HEK293 (cell line): Measurements from ENCODE around the gene BRSK1.

Source experiments
- ELK4 ChIP-seq: IDR thresholded peaks from 2 replicates; pipeline ENCODE4 v1.6.1; 2011; ENCODE audit warnings: mild to moderate bottlenecking, low read depth, low read length, borderline replicate concordance
- KLF7 ChIP-seq: fragments of 450-650 bp; formaldehyde crosslinking; IDR thresholded peaks from 2 replicates; pipeline ENCODE4 v1.5.1; 2016; ENCODE audit warnings: missing biosample characterization, missing genetic modification characterization, borderline replicate concordance
- ZBTB21 ChIP-seq: fragments of 450-650 bp; formaldehyde crosslinking; IDR thresholded peaks from 2 replicates; pipeline ENCODE4 v1.5.1; 2017; ENCODE audit warnings: missing biosample characterization, missing genetic modification characterization
- ZNF114 ChIP-seq: fragments of 450-650 bp; formaldehyde crosslinking; IDR thresholded peaks from 2 replicates; pipeline ENCODE4 v1.5.0; 2017; ENCODE audit warnings: missing biosample characterization, missing genetic modification characterization
- ZNF133 ChIP-seq: fragments of 450-650 bp; formaldehyde crosslinking; IDR thresholded peaks from 2 replicates; pipeline ENCODE4 v1.5.1; 2016; ENCODE audit warnings: missing biosample characterization, missing genetic modification characterization
- ZNF146 ChIP-seq: fragments of 450-650 bp; formaldehyde crosslinking; IDR thresholded peaks from 2 replicates; pipeline ENCODE4 v1.5.1; 2016; ENCODE audit warnings: missing biosample characterization, missing genetic modification characterization
- ZNF24 ChIP-seq: fragments of 450-650 bp; formaldehyde crosslinking; IDR thresholded peaks from 2 replicates; pipeline ENCODE4 v1.5.1; 2016; ENCODE audit warnings: missing biosample characterization, missing genetic modification characterization
- ZNF280D ChIP-seq: fragments of 450-650 bp; formaldehyde crosslinking; IDR thresholded peaks from 2 replicates; pipeline ENCODE4 v1.5.1; 2016; ENCODE audit warnings: missing biosample characterization, missing genetic modification characterization
- ZNF341 ChIP-seq: fragments of 450-650 bp; formaldehyde crosslinking; IDR thresholded peaks from 2 replicates; pipeline ENCODE4; 2016; ENCODE audit warnings: low read depth, missing biosample characterization, missing genetic modification characterization
- ZNF555 ChIP-seq: fragments of 450-650 bp; formaldehyde crosslinking; conservative IDR thresholded peaks from 2 replicates; pipeline ENCODE4 v1.5.1; 2017; ENCODE audit warnings: missing biosample characterization, mild to moderate bottlenecking, missing genetic modification characterization, inconsistent platforms
- TF ChIP-seq, protein P1 (sequence below): fragments of 450-650 bp; formaldehyde crosslinking; IDR thresholded peaks from 2 replicates; pipeline ENCODE4 v1.5.1; 2016; ENCODE audit warnings: missing biosample characterization, missing genetic modification characterization

GRCh38 chr19:55245236-55245904, 38.4 kb upstream of the BRSK1 start:
- TF ChIP-seq ZNF24 (tag by site-specific recombination) (no peak), ZNF555 (tag by site-specific recombination) (no peak), ZNF280D (no peak), ZNF146 (tag by site-specific recombination) (no peak), ZBTB21 (tag by site-specific recombination) (no peak), ZNF133 (tag by site-specific recombination) (no peak), KLF7 (no peak), ZNF341 (no peak), ELK4 (no peak), ZNF114 (no peak)
- TF ChIP-seq, protein P1, sequence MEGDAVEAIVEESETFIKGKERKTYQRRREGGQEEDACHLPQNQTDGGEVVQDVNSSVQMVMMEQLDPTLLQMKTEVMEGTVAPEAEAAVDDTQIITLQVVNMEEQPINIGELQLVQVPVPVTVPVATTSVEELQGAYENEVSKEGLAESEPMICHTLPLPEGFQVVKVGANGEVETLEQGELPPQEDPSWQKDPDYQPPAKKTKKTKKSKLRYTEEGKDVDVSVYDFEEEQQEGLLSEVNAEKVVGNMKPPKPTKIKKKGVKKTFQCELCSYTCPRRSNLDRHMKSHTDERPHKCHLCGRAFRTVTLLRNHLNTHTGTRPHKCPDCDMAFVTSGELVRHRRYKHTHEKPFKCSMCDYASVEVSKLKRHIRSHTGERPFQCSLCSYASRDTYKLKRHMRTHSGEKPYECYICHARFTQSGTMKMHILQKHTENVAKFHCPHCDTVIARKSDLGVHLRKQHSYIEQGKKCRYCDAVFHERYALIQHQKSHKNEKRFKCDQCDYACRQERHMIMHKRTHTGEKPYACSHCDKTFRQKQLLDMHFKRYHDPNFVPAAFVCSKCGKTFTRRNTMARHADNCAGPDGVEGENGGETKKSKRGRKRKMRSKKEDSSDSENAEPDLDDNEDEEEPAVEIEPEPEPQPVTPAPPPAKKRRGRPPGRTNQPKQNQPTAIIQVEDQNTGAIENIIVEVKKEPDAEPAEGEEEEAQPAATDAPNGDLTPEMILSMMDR, result no peak
